ENCODE data around the gene MAJIN.
"Not testable (repeated sequence)": the region's sequence is repeated elsewhere in the genome, so short reads cannot be mapped to it uniquely, and the experiment has no call there.

MAJIN gene

GRCh38 chr11:64971421-64972233 is at the start of gene MAJIN:
Gene MAJIN, minus strand, starts transcription at chr11:64972108. Its CDS starts 12,703 bp downstream, at chr11:64959405.
- H3K27ac ChIP-seq = peak within 1 kb of the TSS in 7 of 21 experiments; percentile 2 to 74 (median 45)
- peak within 1 kb of the TSS in 6 of 7 experiments; percentile 1 to 22 (median 16) for H3K4me3 ChIP-seq

- Histone ChIP-seq H3K27ac (no peak overlapping the region), H3K4me3 (no peak overlapping the region)
Observed at GRCh38 chr11:65021509-65021908, 49.6 kb upstream of the MAJIN start.

- Histone ChIP-seq H3K27ac (no peak overlapping the region), H3K4me3 (no peak overlapping the region)
Observed at GRCh38 chr11:65021003-65021402, 49.1 kb upstream of the MAJIN start.

GRCh38 chr11:65019824-65020223 is 47.9 kb upstream of the MAJIN start:
- peak overlapping the region in 1 of 21 experiments; percentile 26 for H3K27ac ChIP-seq
- no peak overlapping the region for H3K4me3 ChIP-seq

- no peak overlapping the region for H3K4me3 ChIP-seq
- no peak overlapping the region for H3K27ac ChIP-seq
Observed at GRCh38 chr11:65017937-65018336, 46.0 kb upstream of the MAJIN start.

- Histone ChIP-seq H3K27ac (peak overlapping the region in 2 of 21 experiments; percentile 11 to 26), H3K4me3 (no peak overlapping the region)
Observed at GRCh38 chr11:65016705-65017104, 44.8 kb upstream of the MAJIN start.

GRCh38 chr11:65014726-65015227 is 42.9 kb upstream of the MAJIN start:
- Histone ChIP-seq H3K4me3 (peak overlapping the region; percentile 53 to 89 (median 69)), H3K27ac (peak overlapping the region; percentile 82 to 99 (median 96))

GRCh38 chr11:65013888-65014725 is 42.2 kb upstream of the MAJIN start, which contains the start of gene ARL2:
Gene ARL2, plus strand, starts transcription at chr11:65014160. Its CDS starts 48 bp downstream, at chr11:65014208.
- peak within 1 kb of the TSS; percentile 53 to 89 (median 69) for H3K4me3 ChIP-seq
- H3K27ac ChIP-seq = peak within 1 kb of the TSS; percentile 82 to 99 (median 96)

- peak overlapping the region; percentile 53 to 89 (median 69) for H3K4me3 ChIP-seq
- peak overlapping the region; percentile 82 to 99 (median 96) for H3K27ac ChIP-seq
Observed at GRCh38 chr11:65013130-65013887, 41.4 kb upstream of the MAJIN start.

GRCh38 chr11:65008873-65009272 is 37.0 kb upstream of the MAJIN start:
- no peak overlapping the region for H3K27ac ChIP-seq
- H3K4me3 ChIP-seq = no peak overlapping the region

GRCh38 chr11:65008016-65008415 is 36.1 kb upstream of the MAJIN start:
- Histone ChIP-seq H3K4me3 (no peak overlapping the region), H3K27ac (no peak overlapping the region)

- H3K27ac ChIP-seq, H3K4me3 ChIP-seq: not testable (repeated sequence)
Observed at GRCh38 chr11:65003968-65004367, 32.1 kb upstream of the MAJIN start.

- Histone ChIP-seq H3K4me3 (no peak overlapping the region), H3K27ac (no peak overlapping the region)
Observed at GRCh38 chr11:65003282-65003681, 31.4 kb upstream of the MAJIN start.

- no peak overlapping the region for H3K4me3 ChIP-seq
- no peak overlapping the region for H3K27ac ChIP-seq
Observed at GRCh38 chr11:65002706-65003105, 30.8 kb upstream of the MAJIN start.

- H3K27ac ChIP-seq = no peak overlapping the region
Observed at GRCh38 chr11:64999478-64999877, 27.6 kb upstream of the MAJIN start.

GRCh38 chr11:64998690-64999431 is 27.0 kb upstream of the MAJIN start:
- Histone ChIP-seq H3K4me3 (no peak overlapping the region), H3K27ac (peak overlapping the region in 1 of 21 experiments; percentile 6)

More at GRCh38 chr11:64999478-64999877, 27.6 kb upstream of the MAJIN start:
- H3K4me3 ChIP-seq = no peak overlapping the region

GRCh38 chr11:64998141-64998540 is 26.2 kb upstream of the MAJIN start:
- no peak overlapping the region for H3K27ac ChIP-seq
- no peak overlapping the region for H3K4me3 ChIP-seq

GRCh38 chr11:64996710-64997380 is 24.9 kb upstream of the MAJIN start, which contains the start of gene BATF2:
Gene BATF2, minus strand, starts transcription at chr11:64996971. Its CDS starts 57 bp downstream, at chr11:64996914.
- Histone ChIP-seq H3K4me3 (peak within 1 kb of the TSS in 6 of 7 experiments; percentile 3 to 29 (median 18)), H3K27ac (peak within 1 kb of the TSS in 11 of 21 experiments; percentile 16 to 69 (median 35))

Measured in skin epidermis (tissue), 12 donors.